ENCODE data around the gene SMAD1. TPM values are rescaled to one million over a fixed set of nuclear protein-coding genes. Genes with fewer than 3 reads are reported as not detected.

Gene SMAD1
- total RNA-seq, 1 donor from 2014 or later: 40.8 TPM

DNA sequence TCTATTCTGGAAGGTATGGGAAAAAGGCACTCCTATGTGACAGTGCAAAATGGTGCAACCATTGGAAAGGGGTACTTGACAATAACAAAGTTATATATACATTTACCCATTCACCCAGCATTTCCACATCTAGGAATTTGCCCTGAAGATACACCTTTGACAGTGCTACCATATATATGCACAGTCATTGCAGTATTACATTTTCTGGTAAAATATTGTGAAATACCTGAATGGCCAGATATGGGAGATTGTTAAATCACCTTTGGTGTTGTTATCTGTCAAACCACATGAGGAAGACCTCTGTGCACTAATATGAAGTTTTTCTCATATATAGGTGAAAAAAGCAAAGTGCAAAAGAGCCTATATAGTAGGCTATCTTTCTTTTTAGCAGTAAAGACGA is 53.5 kb downstream of the SMAD1 start:
- TF ChIP-seq, protein P1, sequence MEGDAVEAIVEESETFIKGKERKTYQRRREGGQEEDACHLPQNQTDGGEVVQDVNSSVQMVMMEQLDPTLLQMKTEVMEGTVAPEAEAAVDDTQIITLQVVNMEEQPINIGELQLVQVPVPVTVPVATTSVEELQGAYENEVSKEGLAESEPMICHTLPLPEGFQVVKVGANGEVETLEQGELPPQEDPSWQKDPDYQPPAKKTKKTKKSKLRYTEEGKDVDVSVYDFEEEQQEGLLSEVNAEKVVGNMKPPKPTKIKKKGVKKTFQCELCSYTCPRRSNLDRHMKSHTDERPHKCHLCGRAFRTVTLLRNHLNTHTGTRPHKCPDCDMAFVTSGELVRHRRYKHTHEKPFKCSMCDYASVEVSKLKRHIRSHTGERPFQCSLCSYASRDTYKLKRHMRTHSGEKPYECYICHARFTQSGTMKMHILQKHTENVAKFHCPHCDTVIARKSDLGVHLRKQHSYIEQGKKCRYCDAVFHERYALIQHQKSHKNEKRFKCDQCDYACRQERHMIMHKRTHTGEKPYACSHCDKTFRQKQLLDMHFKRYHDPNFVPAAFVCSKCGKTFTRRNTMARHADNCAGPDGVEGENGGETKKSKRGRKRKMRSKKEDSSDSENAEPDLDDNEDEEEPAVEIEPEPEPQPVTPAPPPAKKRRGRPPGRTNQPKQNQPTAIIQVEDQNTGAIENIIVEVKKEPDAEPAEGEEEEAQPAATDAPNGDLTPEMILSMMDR (IDR thresholded peaks at IDR 0.05; ENCODE audit: insufficient read depth, low read length, poor library complexity, severe bottlenecking): no peak
- DNase-seq (ENCODE audit: low read depth): no peak
- H3K4me3 ChIP-seq (ENCODE audit: low read depth, low read length): no peak overlapping the region
- no peaks in the 10 kb centered on the region for H3K36me3 ChIP-seq (ENCODE audit: control insufficient read depth, insufficient read depth, low read length)
- no peaks in the 10 kb centered on the region for H3K27me3 ChIP-seq (ENCODE audit: control insufficient read depth, insufficient read depth, low read length)

DNA sequence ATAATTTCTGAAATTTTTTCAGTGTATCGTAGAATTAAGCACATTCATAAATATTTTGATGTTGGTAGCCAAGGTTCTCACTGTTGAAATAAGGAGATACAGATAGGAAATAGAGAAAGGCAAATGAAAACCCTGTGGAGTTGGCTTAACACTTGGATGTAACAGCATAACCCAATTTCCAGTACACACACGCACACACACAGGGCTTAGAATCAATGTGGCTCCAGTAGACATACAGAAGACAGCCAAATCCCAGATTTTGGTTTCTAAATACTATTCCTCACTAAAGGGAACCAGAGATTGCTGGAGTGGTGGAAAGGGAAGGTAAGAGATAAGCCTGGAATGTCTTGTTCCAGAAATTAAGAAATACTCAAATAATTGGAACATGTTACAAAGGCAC is 54.4 kb downstream of the SMAD1 start:
- no peak overlapping the region for H3K4me3 ChIP-seq (ENCODE audit: low read depth, low read length)

DNA sequence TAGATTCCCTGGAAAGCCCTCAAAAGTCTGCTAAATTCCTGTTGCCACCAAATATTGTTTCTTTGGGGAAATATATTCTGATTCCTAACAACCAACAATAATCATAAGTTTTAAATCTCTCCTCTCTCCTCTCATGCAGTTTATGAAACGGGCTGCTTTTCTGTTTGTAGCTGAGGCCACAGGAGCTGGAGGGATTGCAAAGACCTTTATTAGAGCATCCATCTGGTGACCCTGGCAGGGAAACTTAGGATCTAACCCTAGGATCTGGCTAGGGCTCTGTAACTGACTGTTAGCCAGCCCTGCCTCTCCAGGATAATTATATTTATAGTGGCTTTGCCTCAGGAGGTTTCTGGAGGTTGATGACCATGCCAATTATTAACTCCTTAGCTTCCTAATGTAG is 56.9 kb downstream of the SMAD1 start:
- no peak overlapping the region for H3K4me3 ChIP-seq (ENCODE audit: low read depth, low read length)
- DNase-seq (ENCODE audit: low read depth): no peak
- H3K36me3 ChIP-seq (ENCODE audit: control insufficient read depth, insufficient read depth, low read length): no peaks in the 10 kb centered on the region
- TF ChIP-seq, protein P1 (IDR thresholded peaks at IDR 0.05; ENCODE audit: insufficient read depth, low read length, poor library complexity, severe bottlenecking): no peak
- H3K27me3 ChIP-seq (ENCODE audit: control insufficient read depth, insufficient read depth, low read length): no peaks in the 10 kb centered on the region

More for the DNA sequence above, 54.4 kb downstream of the SMAD1 start:
- DNase-seq (ENCODE audit: low read depth): no peak
- H3K27me3 ChIP-seq (ENCODE audit: control insufficient read depth, insufficient read depth, low read length): no peaks in the 10 kb centered on the region
- H3K36me3 ChIP-seq (ENCODE audit: control insufficient read depth, insufficient read depth, low read length): no peaks in the 10 kb centered on the region
- TF ChIP-seq, protein P1 (IDR thresholded peaks at IDR 0.05; ENCODE audit: insufficient read depth, low read length, poor library complexity, severe bottlenecking): no peak

DNA sequence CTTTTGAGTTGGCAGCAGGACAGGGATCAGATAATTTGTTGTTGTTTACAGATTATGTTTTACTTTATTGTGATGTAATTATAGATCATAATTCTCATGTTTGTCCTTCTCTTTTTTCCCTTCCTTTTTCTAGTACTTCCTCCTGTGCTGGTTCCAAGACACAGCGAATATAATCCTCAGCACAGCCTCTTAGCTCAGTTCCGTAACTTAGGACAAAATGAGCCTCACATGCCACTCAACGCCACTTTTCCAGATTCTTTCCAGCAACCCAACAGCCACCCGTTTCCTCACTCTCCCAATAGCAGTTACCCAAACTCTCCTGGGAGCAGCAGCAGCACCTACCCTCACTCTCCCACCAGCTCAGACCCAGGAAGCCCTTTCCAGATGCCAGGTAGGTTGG is 58.0 kb downstream of the SMAD1 start:
- H3K4me3 ChIP-seq (ENCODE audit: low read depth, low read length): no peak overlapping the region
- DNase-seq (ENCODE audit: low read depth): no peak
- TF ChIP-seq, protein P1 (IDR thresholded peaks at IDR 0.05; ENCODE audit: insufficient read depth, low read length, poor library complexity, severe bottlenecking): no peak
- H3K36me3 ChIP-seq (ENCODE audit: control insufficient read depth, insufficient read depth, low read length): no peaks in the 10 kb centered on the region
- H3K27me3 ChIP-seq (ENCODE audit: control insufficient read depth, insufficient read depth, low read length): no peaks in the 10 kb centered on the region

DNA sequence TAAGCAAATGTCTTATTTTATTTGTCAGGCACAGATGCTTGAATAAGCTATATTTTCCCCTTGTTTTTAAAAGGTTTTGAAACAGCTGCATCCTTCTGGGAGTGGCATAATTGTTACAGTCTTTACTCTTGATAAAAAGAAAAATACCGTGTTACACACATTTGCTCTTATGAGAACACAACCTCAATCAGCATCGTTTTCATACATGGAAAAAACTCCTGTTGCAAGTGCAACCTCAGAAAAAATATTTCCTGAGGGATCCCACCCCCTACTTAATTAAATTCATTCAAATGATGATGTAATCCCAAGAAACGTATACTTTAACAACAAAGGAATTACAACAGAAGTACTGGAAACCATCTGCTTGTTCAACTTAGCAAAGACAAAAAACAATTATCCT is 58.6 kb downstream of the SMAD1 start:
- Histone ChIP-seq H3K4me3 (ENCODE audit: low read depth, low read length) (no peak overlapping the region), H3K27me3 (ENCODE audit: control insufficient read depth, insufficient read depth, low read length) (no peaks in the 10 kb centered on the region), H3K36me3 (ENCODE audit: control insufficient read depth, insufficient read depth, low read length) (no peaks in the 10 kb centered on the region)
- no peak for DNase-seq (ENCODE audit: low read depth)
- TF ChIP-seq, protein P1 (IDR thresholded peaks at IDR 0.05; ENCODE audit: insufficient read depth, low read length, poor library complexity, severe bottlenecking): no peak

DNA sequence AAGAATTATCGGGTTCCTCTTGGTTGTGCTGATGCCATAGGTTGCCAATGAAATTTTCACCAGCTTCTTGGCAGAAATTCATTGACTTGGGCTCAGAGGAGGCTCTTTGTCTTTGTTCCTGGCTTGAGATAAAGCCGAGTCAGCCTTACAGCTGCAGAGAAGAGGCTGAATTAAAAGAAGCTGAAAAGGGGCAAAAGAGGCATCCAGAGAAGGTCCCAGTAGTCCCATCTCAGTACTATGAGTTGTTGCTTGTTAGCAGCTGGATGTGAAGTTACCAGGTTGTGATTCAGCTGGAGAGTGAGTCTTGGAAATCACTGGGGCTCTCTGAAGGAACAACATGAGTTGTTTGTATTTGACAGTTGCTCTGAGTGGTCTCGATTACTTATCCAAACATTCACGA is 59.7 kb downstream of the SMAD1 start:
- Histone ChIP-seq H3K36me3 (ENCODE audit: control insufficient read depth, insufficient read depth, low read length) (no peaks in the 10 kb centered on the region), H3K4me3 (ENCODE audit: low read depth, low read length) (no peak overlapping the region), H3K27me3 (ENCODE audit: control insufficient read depth, insufficient read depth, low read length) (no peaks in the 10 kb centered on the region)
- TF ChIP-seq, protein P1 (IDR thresholded peaks at IDR 0.05; ENCODE audit: insufficient read depth, low read length, poor library complexity, severe bottlenecking): no peak
- DNase-seq (ENCODE audit: low read depth): no peak

All from kidney epithelial cell (primary cell).